ENCODE results near the gene ISOC1.

ISOC1 gene

DNA sequence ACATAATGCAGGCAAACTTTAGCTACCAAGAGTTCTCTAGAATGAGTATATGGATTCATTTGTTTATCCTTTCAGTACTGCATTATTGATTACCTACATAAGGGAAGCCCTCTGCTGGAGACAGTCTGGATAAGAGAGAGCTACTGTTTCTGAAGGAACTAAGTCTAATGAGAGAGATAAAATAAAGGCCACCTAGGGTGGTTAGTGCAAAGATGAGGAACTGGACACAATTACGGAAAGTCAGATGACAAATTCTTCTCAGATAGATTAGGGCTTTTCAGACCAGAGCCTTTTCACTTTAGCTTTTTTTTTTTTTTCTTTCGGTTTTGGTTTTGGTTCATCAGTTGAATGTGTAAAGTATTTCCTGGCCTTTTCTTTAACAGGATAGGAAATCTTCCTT, 31.3 kb downstream of the ISOC1 start:
- DNase-seq (ENCODE audit: low spot score): no peak

DNA sequence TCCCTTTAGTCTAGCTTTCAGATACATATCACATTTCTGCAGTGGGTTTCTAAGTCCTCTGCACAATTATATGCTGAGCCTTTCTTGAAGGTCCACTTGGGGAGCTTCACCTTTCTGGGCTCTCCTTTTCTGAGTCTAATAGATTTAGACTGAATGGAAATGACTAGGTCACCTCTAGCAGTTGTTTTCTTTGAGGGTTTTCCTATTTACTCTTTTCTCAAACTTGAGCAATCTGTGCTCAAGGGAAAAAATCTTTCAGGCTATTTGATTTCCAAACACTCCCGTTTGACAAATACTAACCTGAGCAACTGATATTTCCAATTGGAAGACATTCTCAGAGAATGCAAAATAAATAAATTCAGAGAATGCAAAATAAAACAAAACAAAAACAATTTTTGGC, 39.0 kb downstream of the ISOC1 start:
- DNase-seq (ENCODE audit: low spot score): no peak

- no peak for DNase-seq (ENCODE audit: low spot score)
Measured at GRCh38 chr5:129135633-129136032, 41.1 kb downstream of the ISOC1 start.

- no peak for DNase-seq (ENCODE audit: low spot score)
Measured at GRCh38 chr5:129137637-129138036, 43.1 kb downstream of the ISOC1 start.

DNA sequence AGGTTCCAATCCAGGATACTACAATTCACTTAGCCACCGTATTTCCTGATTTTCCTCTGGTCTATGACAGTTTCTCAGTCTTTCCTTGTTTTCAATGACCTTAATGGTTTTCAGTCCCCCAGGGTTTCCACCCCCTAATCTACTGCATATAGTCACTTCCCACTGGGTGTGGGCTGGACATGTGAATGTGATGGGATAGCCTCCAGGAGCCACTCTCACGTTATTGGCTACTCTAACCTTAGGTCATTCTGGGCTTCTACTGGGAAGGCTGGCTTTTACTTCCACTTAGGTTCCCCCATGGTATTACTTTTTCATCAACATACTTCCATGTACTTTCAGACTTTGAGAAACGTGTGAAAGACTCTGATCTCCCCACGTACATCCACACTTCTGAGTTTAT, 46.5 kb downstream of the ISOC1 start:
- no peak for DNase-seq (ENCODE audit: low spot score)

- no peak for DNase-seq (ENCODE audit: low spot score)
Measured at GRCh38 chr5:129141696-129142095, 47.1 kb downstream of the ISOC1 start.

DNA sequence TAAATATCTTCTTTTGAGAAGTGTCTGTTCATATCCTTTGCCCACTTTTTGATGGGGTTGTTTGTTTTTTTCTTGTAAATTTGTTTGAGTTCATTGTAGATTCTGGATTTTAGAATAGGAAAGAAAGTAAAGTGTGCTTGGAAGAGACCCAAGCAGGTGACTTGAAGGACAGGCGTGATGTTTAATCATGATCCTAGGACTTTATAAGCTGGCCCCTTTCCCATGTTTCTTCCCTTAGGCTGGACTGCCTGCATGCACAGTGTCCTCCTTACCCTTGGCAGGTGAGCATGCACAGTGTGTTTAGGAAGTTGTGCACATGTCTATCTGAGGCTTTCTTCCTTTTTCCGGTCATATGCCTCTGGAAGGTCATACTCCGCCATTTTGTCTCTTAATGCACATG, 61.3 kb downstream of the ISOC1 start:
- DNase-seq (ENCODE audit: low spot score): no peak

DNA sequence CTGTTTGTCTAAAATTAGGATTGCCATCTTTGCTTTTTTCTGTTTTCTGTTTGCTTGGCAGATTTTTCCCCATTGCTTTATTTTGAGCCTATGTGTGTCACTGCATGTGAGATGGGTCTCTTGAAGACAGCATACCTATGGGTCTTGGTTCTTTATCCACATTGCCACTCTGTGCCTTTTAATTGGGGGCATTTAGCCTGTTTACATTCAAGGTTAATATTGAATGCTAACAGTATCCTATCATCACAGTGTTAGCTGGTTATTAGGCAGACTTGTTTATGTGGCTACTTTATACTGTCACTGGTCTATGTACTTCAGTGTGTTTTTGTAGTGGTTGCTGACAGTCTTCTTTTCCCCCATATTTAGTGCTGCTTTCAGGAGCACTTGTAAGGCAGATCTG, 67.3 kb downstream of the ISOC1 start:
- DNase-seq (ENCODE audit: low spot score): no peak
